Testis (tissue), 3 donors: ENCODE data around the gene MAN2B1. TPM values are rescaled to one million over a fixed set of nuclear protein-coding genes. Genes with fewer than 3 reads are reported as not detected.

Source experiments
- DNase-seq: peaks from one replicate; pipeline ENCODE4 v3.0.0-alpha.2; 2019
- H3K27ac ChIP-seq, 2 donors: fragments of 200-600 bp; sonication (generic); one replicate each; pipeline ENCODE4 v1.5.1; 2019
- H3K27me3 ChIP-seq: fragments of 200-600 bp; sonication (generic); one replicate; pipeline ENCODE4 v1.5.1; 2019
- H3K36me3 ChIP-seq: fragments of 200-600 bp; sonication (generic); one replicate; pipeline ENCODE4 v1.5.1; 2017; ENCODE audit warnings: low read depth; ENCODE audit errors: missing control alignments
- H3K4me1 ChIP-seq: fragments of 200-600 bp; sonication (generic); one replicate; pipeline ENCODE4 v1.5.1; 2019
- H3K4me3 ChIP-seq, 2 donors: fragments of 200-600 bp; sonication (generic); one replicate each; pipeline ENCODE4 v1.5.1; 2017 to 2019
- H3K9me3 ChIP-seq: fragments of 200-600 bp; sonication (generic); one replicate; pipeline ENCODE4 v1.5.1; 2017
- POLR2A ChIP-seq: fragments of 450-650 bp; IDR thresholded peaks from one replicate; pipeline ENCODE4 v1.6.1; 2017; ENCODE audit warnings: antibody characterized with exemption, mild to moderate bottlenecking, moderate library complexity
- WGBS, 2 donors: methylation state at CpG; one replicate each; pipeline ENCODE4 v1.1.5; 2018; 5-methylcytosine and 5-hydroxymethylcytosine counted together
- intact Hi-C: fragments of 100-400 bp; cut with DNase I; formaldehyde crosslinking; loops from one replicate; pipeline ENCODE4 v1.15.1; 2023; ENCODE audit warnings: low total_unique reads
- polyA plus RNA-seq: library from polyadenylated mRNA; stranded (reverse); fragments of 350-450 nt; fragmentation: Illumina TruSeq; extraction: RNeasy Lipid Tissue Mini Kit (QIAGEN cat#74804); gene quantifications from one replicate; pipeline ENCODE4 v1.2.3, GENCODE V29; 2014; ENCODE audit warnings: low read depth, low replicate concordance; ENCODE audit not compliant: insufficient read depth
- total RNA-seq, 2 donors: library from RNA; depleted of rRNA; stranded (reverse); fragments of >200 nt; gene quantifications; one replicate each; pipeline ENCODE4 v1.2.3, GENCODE V29; 2016
- TF ChIP-seq, protein P1 (sequence below), 3 experiments: fragments of 450-650 bp in 2 of 3; fragments of 200-600 bp in 1 of 3; sonication (generic) in 1 of 3; IDR thresholded peaks; one replicate each; pipeline ENCODE4 v1.5.1; 2016 to 2019; ENCODE audit warnings: antibody characterized with exemption in 3 of 3, mild to moderate bottlenecking in 2 of 3, moderate library complexity in 1 of 3

Gene MAN2B1
- total and polyA plus RNA-seq, 3 donors from 2014 or later = 29.7 to 45.7 (median 30.6) TPM

DNA sequence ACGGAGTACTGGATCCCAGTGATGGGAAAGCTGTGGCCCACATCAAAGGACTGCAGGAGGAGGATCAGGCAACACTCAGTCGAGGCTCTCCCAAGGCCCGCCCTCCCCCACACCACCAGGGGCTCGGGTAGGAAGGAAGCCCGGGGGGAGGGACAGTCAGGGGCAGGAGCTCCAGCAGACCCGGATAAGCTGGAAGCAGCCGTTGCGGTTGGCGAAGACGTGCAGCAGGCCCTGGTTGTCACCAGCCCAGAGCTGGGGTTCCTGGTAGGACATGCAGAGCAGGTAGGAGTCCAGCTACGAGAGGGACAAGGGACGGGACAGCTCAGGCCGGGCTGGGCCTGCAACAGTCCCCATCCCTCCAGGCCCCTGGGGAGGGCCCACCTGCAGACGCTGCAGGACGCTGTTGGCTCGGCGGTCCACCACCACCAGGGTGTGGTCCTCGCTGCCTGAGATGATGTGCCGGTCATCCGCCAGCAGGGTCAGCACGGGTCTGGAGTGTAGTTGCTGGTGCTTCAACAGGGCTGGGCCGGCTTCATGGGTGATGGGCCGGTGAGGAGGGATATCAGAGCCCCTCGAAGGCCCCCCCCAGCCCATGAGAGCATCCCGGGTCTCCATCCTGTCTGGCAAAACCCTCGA lies 23.2 kb upstream of the MAN2B1 start:
- H3K27me3 ChIP-seq = no peaks in the 10 kb centered on the region
- no peaks in the 10 kb centered on the region for H3K9me3 ChIP-seq
- H3K4me3 ChIP-seq = no peak overlapping the region
- TF ChIP-seq, protein P1, sequence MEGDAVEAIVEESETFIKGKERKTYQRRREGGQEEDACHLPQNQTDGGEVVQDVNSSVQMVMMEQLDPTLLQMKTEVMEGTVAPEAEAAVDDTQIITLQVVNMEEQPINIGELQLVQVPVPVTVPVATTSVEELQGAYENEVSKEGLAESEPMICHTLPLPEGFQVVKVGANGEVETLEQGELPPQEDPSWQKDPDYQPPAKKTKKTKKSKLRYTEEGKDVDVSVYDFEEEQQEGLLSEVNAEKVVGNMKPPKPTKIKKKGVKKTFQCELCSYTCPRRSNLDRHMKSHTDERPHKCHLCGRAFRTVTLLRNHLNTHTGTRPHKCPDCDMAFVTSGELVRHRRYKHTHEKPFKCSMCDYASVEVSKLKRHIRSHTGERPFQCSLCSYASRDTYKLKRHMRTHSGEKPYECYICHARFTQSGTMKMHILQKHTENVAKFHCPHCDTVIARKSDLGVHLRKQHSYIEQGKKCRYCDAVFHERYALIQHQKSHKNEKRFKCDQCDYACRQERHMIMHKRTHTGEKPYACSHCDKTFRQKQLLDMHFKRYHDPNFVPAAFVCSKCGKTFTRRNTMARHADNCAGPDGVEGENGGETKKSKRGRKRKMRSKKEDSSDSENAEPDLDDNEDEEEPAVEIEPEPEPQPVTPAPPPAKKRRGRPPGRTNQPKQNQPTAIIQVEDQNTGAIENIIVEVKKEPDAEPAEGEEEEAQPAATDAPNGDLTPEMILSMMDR (IDR thresholded peaks at IDR 0.05) = no peak
- TF ChIP-seq POLR2A = no peak
- H3K4me1 ChIP-seq = no peaks in the 10 kb centered on the region
- intact Hi-C loops = no loop called here
- no peak for DNase-seq
- H3K36me3 ChIP-seq = no peaks in the 10 kb centered on the region
- 76 to 88% methylated on average over 12 to 24 of the region's 26 CpGs for WGBS, 2 donors
- no peak overlapping the region for H3K27ac ChIP-seq

DNA sequence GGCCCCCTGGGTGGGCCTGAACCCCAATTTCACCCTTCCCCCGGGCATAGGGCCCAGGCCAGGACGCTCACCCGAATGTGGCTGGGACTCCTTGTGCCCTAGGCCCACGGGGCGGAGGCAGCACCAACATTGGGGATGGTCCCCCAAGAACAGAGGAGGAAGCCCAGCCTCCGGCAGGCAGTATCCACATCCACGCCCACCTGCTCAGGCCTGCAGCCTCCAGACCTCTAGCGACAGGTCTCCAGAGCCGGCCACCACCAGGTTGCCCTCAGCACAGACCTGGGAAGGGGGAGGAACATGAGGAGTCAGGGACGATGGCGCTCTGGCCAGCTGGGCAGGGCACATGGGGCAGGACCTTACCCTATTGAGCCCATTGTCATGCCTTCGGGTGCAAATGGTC lies 22.5 kb upstream of the MAN2B1 start:
- no peaks in the 10 kb centered on the region for H3K27me3 ChIP-seq
- intact Hi-C loops = no loop called here
- H3K4me1 ChIP-seq = no peaks in the 10 kb centered on the region
- DNase-seq = no peak
- no peak overlapping the region for H3K4me3 ChIP-seq
- H3K36me3 ChIP-seq = no peaks in the 10 kb centered on the region
- 95% methylated on average over 11 of the region's 12 CpGs; no CpG with 5 or more reads in 1 of the 2 donors for WGBS, 2 donors
- no peaks in the 10 kb centered on the region for H3K9me3 ChIP-seq
- no peak overlapping the region for H3K27ac ChIP-seq
- no peak for TF ChIP-seq POLR2A
- TF ChIP-seq, protein P1 (IDR thresholded peaks at IDR 0.05) = no peak

DNA sequence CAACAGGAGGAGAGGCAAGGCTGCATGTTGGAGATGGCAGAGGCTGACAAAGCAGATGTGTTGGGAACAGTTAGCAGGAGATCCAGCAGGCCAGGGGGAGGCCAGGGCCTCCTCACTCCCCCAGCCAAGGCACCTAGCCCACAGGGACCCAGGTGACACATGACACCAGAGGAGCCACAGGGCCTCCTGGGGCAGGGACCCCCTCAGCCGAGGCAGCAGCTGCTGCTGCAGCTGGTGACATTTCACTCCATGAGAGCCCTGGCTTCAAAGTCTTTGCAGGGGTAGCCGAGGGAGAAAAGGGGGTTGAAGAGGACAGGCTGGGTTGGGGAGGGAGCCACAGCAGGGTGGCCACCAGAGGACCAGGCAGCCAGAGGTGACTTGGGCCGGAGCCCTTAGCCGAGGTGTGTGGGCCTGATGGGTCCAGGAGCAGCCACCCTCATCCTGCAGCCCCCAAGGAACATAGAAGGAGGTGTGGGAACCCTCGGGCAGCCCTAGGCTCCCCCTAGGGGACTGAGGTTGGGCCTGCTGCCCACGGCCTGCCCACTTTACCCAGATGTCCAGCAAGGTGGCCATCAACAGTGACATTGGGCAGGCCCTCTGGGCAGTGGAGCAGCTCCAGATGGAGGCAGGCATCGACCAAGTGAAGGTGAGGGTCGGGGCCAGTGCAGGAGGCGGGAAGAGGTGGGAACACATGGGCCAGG lies 21.1 kb upstream of the MAN2B1 start, which contains the start of gene GNG14:
TSS of gene GNG14 (plus strand) at position 503 of the 701 bp plus-strand sequence. CDS start at position 554, 51 bp downstream.
- no peak for DNase-seq
- no peaks in the 10 kb centered on the region for H3K4me1 ChIP-seq
- no peak within 1 kb of the TSS for H3K4me3 ChIP-seq
- whole genome bisulfite sequencing, 2 donors = 85 to 97% methylated on average over 5 to 9 of the region's 9 CpGs
- no peaks in the 10 kb centered on the region for H3K36me3 ChIP-seq
- H3K27me3 ChIP-seq = no peaks in the 10 kb centered on the region
- no peak for TF ChIP-seq POLR2A
- TF ChIP-seq, protein P1 (IDR thresholded peaks at IDR 0.05) = no peak
- intact Hi-C loops = no loop called here
- H3K9me3 ChIP-seq = no peaks in the 10 kb centered on the region
- no peak within 1 kb of the TSS for H3K27ac ChIP-seq

DNA sequence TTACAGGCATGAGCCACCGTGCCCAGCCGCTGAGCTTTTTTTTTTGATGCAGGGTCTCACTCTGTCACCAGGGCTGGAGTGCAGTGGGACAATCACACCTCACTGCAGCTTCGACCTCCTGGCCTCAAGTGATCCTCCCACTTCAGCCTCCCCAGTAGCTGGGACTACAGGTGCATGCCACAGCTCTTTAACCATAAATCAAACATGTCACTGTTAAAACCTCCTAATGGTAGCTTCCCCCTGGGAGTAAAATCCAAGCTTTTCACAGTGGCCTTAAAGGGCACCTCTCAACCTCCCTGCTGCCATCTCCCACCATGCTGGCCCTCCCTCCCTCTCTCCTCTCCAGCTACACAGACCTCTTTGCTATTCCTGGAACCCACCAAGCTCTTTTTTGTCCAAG lies 19.3 kb upstream of the MAN2B1 start:
- H3K4me3 ChIP-seq = no peak overlapping the region

More for the DNA sequence above, 19.3 kb upstream of the MAN2B1 start:
- no peaks in the 10 kb centered on the region for H3K27me3 ChIP-seq
- no peak for DNase-seq
- no peaks in the 10 kb centered on the region for H3K9me3 ChIP-seq
- no peak for TF ChIP-seq POLR2A
- TF ChIP-seq, protein P1 (IDR thresholded peaks at IDR 0.05) = no peak
- H3K27ac ChIP-seq = no peak overlapping the region
- H3K4me1 ChIP-seq = peaks cover under 1% of the 10 kb centered on the region
- no peaks in the 10 kb centered on the region for H3K36me3 ChIP-seq
- intact Hi-C loops = no loop called here
- WGBS, 2 donors = 66 to 83% methylated on average over 2 to 3 of the region's 3 CpGs
